Fibroblast of villous mesenchyme (primary cell): ENCODE data around the gene KRT84. TPM values are rescaled to one million over a fixed set of nuclear protein-coding genes. Genes with fewer than 3 reads are reported as not detected.
A peak's percentile ranks its signal among the peaks of the same experiment; 100 is the strongest.

Experiments
- DNase-seq: peaks from one replicate; pipeline ENCODE4 v3.0.0-alpha.2; 2010; ENCODE audit warnings: low read depth
- H3K4me3 ChIP-seq: 2 replicates; pipeline ENCODE4 v1.5.1; 2011; ENCODE audit warnings: low read depth, mild to moderate bottlenecking, low read length
- total RNA-seq: library from RNA; depleted of rRNA; stranded (reverse); fragments of >200 nt; gene quantifications from 2 replicates; pipeline ENCODE4 v1.2.3, GENCODE V29; 2012
- TF ChIP-seq, protein P1 (sequence below): IDR thresholded peaks from 2 replicates; pipeline ENCODE4 v1.5.1; 2012; ENCODE audit warnings: low read depth, mild to moderate bottlenecking, low read length; ENCODE audit not compliant: insufficient read depth

KRT84 gene
- total RNA-seq, 1 donor: not detected

DNA sequence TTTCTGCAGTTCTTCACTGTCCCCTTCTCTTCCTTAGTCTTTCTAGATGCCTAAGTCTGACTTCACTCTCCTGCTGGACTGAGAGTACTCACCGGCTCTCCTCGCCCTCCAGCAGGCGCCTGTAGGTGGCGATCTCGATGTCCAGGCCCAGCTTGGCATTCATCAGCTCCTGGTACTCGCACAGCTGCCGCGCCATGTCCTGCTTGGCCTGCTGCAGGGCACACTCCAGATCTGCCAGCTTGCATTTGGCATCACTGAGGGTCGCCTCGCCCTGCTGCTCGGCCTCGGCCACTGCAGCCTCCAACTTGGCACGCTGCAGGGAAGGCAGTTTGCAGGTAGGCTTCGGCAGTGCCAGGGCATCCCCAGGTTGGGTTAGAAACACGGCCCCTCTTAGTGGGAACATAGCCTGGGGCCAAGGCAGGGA lies 5.2 kb downstream of the KRT84 start:
- no peak overlapping the region for H3K4me3 ChIP-seq
- TF ChIP-seq, protein P1, sequence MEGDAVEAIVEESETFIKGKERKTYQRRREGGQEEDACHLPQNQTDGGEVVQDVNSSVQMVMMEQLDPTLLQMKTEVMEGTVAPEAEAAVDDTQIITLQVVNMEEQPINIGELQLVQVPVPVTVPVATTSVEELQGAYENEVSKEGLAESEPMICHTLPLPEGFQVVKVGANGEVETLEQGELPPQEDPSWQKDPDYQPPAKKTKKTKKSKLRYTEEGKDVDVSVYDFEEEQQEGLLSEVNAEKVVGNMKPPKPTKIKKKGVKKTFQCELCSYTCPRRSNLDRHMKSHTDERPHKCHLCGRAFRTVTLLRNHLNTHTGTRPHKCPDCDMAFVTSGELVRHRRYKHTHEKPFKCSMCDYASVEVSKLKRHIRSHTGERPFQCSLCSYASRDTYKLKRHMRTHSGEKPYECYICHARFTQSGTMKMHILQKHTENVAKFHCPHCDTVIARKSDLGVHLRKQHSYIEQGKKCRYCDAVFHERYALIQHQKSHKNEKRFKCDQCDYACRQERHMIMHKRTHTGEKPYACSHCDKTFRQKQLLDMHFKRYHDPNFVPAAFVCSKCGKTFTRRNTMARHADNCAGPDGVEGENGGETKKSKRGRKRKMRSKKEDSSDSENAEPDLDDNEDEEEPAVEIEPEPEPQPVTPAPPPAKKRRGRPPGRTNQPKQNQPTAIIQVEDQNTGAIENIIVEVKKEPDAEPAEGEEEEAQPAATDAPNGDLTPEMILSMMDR: peak; percentile 60
- peak; percentile 11 for DNase-seq

DNA sequence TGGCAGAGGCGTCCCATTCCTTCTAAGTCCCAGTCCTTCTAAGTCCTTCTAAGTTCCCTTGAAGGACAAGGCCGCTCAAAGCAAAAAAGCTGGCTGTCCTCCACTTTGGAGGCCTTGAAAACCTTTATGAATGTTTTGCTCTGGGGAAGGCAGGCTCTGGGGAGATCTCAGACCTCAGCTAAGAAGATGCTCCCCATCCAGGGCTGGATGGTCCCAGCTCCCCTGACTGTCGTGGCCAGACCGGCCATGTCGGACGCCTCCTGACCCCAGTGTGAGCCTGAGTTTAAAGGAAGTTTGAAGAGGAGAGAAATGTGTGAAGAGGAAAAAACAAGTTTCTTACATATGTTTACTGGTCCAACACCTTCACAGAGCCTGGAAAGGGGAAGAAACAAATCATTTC lies 5.9 kb downstream of the KRT84 start:
- H3K4me3 ChIP-seq: no peak overlapping the region
- TF ChIP-seq, protein P1: no peak
- no peak for DNase-seq

DNA sequence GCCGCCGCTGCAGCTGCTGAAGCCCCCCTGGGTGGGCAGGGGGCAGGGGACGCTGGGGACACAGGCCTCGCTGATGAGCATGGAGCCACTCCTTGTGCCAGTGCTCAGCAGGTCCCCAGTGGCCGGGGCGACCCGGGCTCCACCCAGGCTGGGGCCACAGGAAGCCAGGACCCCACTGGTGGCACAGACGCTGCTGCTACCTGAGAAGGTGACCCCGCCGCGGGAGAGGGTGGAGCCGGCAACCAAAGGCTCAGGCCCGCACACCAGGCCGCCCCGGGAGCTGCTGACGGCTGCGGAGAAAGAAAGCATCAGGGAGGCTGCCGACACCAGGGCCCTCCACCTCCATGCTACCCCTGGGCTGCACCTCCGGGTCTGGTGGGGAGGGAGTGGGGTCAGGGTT lies 7.4 kb downstream of the KRT84 start:
- TF ChIP-seq, protein P1: no peak
- DNase-seq: no peak
- H3K4me3 ChIP-seq: no peak overlapping the region

DNA sequence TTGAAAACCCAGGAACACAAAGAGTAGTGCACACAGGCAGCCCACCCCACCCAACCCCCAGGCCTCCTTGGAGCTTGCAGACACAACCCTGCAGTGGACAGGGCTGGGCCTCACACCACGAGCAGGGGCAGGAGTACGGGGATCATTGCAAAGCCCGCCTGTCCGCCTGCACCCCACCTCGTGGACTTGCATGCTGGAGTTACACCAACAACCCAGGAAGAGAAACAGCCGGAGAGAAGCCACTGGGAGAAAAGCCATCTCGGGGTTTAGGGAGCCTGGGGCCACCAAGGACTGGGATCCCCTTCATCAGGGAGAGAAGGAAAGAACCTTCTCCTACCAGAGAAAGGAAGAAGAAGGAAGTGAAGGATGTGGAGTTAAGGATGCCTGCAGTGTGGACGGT lies 8.2 kb downstream of the KRT84 start:
- H3K4me3 ChIP-seq: no peak overlapping the region
- TF ChIP-seq, protein P1: no peak

DNA sequence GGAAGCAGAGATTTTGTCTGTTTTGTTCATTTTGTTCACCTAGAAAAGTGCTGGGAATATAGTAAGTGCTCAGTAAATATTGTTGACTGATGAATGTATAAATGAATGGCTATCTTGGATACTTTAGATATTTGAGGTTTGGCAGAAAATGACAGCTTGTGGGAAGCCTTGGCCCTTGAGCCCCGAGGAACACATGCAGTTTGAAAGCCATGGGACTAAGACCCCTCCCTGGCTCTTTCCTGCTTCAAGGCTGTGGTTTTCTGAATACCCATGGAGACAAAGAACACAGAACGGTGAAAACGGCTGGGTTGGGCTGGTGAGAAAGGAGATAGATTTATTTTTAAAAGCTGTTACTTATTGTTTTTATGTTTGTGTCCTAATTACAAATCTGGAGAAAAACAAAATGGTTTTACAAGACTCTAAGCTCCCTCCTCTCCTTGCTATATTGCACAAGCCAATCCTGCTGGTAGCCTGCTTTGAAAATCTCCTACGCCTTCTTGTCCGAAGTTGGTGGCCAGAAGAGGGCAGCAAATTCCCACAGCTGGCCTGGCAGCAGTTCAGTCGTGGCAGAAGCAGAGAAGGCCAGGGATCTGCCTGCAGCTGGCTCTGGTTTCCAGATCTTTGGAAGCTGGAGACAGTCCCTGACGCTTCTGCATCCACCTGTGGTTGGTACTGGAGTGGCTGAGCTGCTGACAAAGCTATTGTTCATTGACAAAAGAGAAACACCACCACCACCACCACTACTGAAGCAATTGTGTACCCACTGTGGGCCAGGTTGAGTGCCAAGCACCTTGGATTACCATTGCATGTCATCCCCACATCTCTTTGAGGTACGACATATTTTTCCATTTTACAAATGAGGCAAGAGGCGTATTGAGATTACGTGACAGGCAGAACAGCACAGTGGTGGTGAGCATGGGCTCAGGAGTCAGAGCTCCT lies 13.0 kb downstream of the KRT84 start:
- TF ChIP-seq, protein P1: peak; percentile 76
- no peak overlapping the region for H3K4me3 ChIP-seq
- DNase-seq: peak; percentile 89

More for the DNA sequence above, 8.2 kb downstream of the KRT84 start:
- DNase-seq: no peak

DNA sequence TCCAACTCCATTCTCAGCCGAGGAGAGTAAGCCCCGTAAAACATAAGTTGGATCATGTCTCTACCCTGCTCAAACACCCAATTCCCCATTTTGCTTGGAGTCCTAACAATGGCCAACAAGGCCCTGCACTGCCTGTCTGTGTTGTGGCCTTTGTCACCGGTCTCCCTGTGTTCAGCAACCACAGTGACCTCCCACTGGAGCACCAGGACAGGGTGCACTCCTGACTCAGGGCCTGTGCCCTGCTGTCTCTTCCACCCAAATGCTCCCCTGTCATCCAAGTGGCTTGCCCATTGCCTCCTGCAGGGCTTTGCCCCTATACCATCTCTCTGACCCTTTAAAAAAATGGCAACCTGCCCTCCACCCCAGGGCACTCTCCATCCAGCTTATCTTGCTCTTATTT lies 13.7 kb downstream of the KRT84 start:
- TF ChIP-seq, protein P1: no peak
- H3K4me3 ChIP-seq: no peak overlapping the region
- no peak for DNase-seq
